GM12874 (cell line): Measurements from ENCODE around the gene PXT1.

ENCODE experiments used
- CTCF ChIP-seq: IDR thresholded peaks from 2 replicates; pipeline ENCODE4 v1.5.1; 2011; ENCODE audit warnings: low read depth, mild to moderate bottlenecking, control low read depth, low read length, moderate library complexity; ENCODE audit not compliant: insufficient read depth

PXT1 gene

GRCh38 chr6:36343109-36343680, 99.5 kb downstream of the PXT1 start:
- TF ChIP-seq CTCF = no peak

GRCh38 chr6:36340618-36341454, 101.8 kb downstream of the PXT1 start:
- peak; percentile 97 for TF ChIP-seq CTCF
